Amniotic stem cell (primary cell): ENCODE measurements around the gene TMEM167B.
"Not testable (repeated sequence)": the region's sequence is repeated elsewhere in the genome, so short reads cannot be mapped to it uniquely, and the experiment has no call there.

Experiments
- DNase-seq: peaks from one replicate; lab custom pipeline; 2025; lab: John Stamatoyannopoulos, UW

TMEM167B gene

DNA sequence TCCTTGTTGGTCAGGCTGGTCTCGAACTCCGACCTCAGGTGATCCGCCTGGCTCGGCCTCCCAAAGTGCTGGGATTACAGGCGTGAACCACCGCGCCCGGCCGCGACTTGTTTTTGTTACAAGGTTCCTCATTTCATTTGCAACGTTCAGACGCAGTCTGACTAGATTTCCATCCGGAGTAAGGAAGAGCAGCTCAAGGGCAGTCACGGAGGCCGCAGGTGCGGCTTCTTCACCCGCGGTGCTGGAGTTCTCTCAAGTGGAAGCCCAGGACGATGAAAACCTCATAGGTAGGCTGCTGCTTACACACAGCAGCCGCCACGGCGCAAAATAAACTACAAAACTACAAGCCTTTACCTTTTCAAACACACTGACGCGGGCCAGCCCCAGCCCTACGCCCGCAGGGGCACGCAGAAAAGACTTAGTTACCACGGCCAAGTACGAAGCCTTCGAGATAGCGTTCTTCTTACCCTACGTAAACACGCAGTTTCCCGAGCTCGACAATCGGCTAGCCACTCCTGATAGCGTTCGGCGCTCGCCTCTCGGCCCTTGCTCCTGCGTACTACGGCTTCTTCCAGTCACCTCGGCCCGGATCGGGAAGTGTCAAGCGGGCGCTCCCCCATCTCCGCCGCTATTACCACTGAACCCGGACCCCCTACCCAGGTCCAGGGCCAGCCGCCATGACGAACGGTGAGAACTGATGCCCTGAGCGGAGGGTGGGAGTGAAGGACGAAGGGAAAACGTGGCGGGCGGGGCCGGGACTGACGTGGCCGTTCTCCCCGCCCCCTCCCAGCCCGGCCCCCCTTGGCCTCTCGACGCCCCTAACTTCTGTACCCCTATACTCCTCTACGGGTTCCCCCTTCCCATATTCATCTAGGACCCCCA, at the start of gene TMEM167B:
Gene TMEM167B (plus strand): TSS at position 569 of the 882 bp plus-strand sequence. CDS start 109 bp downstream, at position 678.
- peak; percentile 90 for DNase-seq

DNA sequence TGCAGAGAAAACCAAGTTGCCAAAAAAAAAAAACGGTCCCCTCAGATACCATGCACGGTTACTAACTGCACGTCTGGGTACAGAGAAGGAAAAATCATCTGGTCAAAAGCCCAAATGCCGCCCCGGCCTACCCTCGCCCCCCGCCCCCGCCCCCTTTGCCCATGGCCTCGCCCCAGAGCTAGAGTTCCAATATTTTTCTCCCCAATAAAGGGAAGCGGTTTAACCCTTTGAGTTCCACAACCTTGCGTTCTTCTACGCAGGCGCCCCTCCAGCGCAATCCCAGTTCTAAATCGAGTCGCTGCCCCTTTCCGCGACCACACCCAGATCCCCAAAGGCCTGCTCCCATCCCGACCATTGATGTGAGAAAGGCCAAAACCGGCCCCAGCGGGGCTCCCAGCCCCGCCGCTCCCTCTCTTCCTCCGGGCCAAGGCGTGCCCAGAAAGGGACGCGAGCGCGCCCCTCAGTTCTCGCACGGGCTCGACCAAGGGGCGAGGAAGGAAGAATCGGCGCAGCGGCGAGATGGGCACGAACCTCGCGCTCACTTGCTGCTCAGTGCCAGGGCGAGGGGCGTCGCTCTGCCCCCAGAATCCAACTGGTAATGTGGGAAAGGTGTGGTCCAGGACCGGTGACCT, 49.5 kb upstream of the TMEM167B start:
- no peak for DNase-seq

DNA sequence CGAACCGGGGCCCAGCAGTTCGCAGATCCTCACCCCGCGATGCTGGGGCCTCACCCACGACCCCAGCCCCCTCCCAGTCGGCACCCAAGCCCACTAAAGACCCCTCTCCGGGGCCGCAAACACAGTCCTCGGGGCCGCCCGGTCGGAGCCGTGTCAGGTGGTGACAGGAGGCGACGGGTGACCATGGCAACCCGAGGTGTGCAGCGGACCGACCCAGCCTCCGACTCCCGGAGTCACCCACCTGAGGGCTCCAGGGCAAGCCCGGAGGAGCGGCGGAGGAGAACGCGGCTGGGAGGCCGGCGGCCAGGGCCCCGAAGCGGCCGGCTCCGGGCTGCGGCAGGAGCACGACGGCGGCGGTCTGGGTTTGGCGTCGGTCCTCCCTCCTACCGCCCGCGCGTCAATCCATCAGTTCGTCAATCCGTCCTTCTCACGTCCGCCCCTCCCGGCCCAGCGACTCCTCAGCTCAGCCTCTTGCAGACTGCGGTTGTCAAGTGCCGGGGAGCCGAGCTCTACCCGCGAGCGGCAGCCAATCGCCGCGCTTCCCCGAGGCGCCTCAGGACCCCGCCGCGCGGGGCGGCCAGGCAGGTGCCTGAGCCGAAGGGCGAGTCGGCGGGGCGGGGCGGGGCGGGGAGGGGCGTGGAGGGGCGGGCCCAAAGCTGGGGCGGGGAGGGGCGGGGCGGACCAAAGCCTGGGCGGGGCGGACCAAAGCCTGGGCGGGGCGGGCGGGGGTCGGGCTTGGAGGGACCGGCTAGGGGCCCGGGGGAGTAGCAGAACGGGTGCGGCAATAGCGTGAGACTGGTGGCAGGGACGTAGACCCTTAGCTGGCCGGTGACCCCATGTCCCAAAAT, 48.7 kb upstream of the TMEM167B start, which contains the start of gene WDR47:
Gene WDR47 (minus strand): TSS at position 482 of the 848 bp plus-strand sequence. CDS start 18,590 bp downstream, outside the sequence.
- peak; percentile 88 for DNase-seq

DNA sequence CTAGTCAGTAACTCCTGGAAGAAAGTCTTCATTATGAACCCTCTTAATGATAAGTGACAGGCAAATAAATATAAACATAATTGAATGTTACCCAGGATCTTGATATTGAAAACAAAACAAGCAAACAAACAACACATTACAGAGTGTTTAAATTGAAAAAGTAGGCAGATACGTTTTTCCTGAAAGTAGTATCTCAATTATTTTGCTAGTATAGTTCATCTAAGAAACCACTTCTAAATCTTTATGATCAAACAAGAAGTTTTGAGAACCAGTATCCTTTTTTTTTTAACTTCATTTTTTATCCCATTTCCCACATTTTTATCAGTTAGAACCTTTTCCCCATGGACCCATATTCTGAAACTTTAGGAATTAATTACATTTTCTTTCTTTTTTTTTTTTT, 45.0 kb upstream of the TMEM167B start:
- no peak for DNase-seq

DNA sequence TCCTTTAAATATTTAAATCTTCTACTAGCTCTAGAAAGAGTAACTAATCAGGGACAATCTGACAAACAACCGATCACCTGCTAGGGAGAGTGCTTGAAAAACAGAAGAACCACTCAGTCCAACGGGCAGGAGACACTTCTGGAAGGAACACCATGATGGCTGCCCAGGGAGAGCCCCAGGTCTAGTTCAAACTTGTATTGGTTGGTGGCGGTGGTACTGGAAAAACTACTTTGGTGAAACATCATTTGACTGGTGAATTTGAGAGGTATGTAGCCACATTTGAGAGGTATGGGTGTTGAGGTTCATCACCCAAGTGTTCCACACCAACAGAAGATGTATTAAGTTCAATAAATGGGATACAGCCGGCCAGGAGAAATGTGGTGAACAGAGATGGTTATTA, 43.9 kb upstream of the TMEM167B start:
- DNase-seq = no peak

DNA sequence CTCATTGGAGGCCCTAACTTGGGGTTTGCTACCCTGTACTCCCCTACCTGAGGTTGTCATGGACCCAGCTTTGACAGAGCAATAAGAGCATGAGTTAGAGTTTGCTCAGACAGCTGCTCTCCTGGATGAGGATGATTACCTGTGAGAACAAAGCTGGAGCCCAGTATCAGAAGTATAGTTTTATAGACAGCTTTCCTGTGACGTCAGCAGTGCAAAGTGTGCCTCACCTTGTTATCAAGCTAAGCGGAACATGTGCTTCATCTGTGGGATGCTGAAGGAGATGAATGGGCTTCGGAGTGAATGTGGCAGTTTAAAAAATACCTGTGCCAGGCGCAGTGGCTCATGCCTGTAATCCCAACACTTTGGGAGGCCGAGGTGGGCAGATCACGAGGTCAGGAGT, 43.2 kb upstream of the TMEM167B start:
- DNase-seq = no peak

DNA sequence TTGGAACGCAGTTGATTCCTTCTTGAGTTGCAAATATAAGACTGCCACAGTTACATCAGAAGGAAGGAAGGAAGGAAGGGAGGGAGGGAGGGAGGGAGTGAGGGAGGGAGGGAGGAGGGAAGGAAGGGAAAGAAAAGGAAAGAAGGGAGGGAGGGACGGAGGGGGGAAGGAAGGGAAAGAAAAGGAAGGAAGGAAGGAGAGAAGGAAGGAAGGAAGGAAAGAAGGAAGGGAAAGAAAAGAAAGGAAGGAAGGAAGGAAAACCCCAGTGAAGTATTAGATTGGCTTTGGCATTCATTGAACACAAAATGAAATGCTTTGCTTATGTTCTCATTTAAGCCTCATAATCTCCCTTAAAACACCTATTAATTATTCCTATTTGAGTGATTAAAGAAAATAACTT, 42.2 kb upstream of the TMEM167B start:
- DNase-seq = no peak

DNA sequence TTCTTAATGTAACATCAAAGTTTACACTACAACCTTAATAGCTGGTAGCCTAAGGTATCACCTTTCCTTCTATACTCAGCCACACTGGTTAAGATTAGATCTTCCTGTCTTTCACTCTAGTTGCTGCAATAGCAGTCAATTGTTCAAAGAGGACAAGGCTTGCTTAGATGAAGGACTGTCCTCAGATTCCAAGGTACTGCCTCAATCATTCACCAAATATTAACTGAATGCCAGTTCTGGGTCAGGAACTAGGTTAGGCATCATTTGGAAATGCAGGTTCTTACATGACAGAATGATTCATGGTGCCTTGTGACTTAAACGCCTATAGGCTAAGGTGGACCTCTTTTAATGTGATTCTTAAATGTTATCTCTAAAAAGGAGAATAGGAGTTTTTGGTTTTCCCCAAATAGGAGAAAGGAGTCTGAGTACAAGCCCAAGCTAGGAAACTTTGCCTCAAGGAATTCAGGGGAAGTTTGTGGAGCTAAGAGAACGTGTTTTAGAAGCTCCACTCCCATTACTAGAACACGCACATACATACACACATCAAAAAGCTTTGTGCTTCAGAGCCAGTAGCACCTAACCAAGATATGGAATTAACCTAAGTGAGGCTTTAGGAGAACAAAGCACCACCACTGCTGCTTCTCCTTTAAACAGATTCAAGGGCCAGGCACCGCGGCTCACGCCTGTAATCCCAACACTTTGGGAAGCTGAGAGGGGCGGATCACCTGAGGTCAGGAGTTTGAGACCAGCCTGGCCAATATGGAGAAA, 40.2 kb upstream of the TMEM167B start:
- DNase-seq = no peak

DNA sequence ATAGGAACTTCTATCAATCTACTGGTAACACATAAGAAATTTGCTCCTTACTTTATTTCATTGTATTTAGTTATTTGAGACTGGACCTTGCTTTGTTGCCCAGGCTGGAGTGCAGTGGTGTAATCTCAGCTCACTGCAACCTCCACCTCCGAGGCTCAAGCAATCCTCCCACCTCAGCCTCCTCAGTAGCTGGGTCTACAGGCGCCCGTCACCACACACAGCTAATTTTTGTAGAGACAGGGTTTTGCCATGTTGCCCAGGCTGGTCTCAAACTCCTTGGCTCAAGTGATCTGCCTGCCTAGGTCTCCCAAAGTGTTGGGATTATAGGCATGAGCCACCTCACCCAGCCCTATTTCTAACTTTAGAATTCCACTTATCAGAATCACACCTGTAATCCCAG, 38.4 kb upstream of the TMEM167B start:
- DNase-seq = not testable (repeated sequence)

DNA sequence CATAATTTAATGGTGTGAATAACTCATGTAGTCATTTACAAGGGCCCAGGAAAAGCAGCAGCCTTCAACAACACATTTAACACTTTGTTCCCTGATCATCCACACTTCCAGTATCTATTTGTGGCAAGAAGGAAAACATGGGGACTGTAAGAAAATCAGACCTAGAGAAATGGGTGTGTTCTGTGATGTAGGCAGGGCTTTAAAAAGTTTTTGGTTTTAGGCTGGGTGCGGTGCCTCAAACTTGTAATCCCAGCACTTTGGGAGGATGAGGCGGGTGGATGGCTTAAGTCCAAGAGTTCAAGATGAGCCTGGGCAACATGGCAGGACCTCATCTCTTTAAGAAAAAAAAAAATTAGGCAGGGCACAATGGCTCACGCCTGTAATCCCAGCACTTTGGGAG, 34.5 kb upstream of the TMEM167B start:
- DNase-seq = no peak

DNA sequence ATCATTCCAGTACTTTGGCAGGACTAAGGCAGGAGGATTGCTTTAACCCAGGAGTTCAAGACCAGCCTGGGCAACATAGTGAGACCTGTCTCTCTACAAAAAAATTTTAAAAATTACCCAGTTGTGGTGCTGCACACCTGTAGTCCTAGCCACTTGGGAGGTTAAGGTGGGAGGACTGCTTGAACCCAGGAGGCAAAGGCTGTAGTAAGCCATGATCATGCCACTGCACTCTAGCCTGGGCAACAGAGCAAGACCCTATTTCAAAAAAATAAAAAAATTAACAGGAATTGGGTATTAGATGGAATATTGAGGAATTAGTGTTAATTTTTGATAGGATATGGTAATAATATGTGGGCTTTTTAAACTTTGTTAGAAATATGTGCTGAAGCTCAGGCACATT, 31.5 kb upstream of the TMEM167B start:
- DNase-seq = no peak

DNA sequence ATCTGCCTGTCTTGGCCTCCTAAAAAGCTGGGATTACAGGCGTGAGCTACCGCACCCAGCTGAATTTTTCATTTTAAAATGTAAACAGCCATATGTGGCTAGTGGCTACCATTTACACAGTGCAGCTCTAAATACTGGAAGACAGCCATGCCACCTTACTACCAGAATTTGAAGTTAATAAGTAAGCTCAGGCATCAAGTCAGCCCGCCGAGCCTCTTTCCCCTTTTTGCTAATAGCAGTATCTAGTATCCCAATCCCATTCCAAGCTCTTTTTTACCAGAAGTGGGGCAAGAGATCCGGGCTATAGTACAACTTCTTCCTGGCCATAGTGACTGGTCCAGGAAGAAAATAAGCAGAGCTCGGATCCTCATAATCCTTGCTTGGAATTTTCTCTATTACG, 29.9 kb upstream of the TMEM167B start:
- no peak for DNase-seq

DNA sequence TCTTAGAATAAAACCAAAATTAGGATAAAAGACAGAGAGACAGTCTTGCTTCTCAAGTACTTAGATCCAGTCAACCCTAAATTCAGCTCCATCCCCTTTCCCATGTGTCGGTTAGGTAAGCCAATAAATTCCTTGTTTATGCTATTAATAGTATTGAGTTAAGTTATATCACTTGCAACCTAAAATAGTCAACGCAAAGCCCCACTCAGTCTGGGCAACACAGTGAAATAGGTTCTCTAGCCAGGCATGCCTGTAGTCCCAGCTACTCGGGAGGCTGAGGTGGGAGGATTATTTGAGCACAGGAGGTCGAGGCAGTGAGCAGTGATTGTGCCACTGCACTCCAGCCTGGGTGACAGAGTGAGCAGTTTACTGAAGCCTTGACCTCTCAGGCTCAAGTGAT, 29.4 kb upstream of the TMEM167B start:
- DNase-seq = no peak

DNA sequence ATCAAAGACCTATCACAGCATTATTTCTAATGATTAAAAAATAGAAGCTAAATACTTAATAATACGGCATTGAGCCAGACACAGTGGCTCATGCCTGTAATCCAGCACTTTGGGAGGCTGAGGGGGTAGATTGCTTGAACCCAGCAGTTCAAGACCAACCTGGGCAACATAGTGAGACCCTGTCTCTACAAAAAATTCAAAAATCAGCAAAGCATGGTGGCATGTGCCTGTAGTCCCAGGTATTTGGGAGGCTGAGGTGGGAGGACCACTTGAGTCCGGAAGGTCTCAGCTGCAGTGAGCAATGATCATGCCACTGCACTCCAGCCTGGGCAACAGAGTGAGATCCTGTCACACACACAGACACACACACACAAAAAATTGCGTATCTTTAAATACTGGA, 25.4 kb upstream of the TMEM167B start:
- DNase-seq = no peak

DNA sequence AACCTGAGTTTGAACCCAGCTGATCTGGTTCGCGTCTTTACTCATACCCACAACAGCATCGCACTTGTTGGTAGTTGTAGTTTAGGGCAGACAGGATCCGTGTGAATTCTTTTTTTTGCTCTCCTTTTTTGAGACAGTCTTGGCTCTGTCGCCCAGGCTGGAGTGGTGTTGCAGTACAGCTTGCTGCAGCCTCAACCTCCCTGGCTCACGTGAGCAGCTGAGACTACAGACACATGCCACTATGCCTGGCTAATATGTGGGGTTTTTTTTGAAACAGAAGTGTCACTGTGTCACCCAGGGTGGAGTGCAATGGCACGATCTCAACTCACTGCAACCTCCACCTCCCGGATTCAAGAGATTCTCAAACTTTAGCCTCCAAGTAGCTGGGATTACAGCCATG, 22.7 kb upstream of the TMEM167B start:
- DNase-seq = no peak

DNA sequence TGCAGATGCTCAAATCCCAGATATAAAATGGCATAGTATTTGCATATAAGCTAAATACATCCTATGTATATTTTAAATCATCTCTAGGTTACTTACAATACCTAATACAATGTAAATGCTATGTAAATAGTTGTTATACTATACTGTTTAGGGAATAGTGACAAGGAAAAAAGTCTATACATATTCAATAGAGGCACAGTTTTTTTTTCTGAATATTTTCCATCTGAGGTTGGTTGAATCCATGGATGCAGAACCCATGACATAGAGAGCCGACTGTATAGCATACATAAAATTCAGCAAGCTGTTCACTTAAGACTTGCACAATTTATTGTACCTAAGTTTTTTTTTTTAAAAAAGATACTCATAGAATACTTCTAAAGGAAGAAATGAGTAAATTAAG, 21.3 kb upstream of the TMEM167B start:
- no peak for DNase-seq

DNA sequence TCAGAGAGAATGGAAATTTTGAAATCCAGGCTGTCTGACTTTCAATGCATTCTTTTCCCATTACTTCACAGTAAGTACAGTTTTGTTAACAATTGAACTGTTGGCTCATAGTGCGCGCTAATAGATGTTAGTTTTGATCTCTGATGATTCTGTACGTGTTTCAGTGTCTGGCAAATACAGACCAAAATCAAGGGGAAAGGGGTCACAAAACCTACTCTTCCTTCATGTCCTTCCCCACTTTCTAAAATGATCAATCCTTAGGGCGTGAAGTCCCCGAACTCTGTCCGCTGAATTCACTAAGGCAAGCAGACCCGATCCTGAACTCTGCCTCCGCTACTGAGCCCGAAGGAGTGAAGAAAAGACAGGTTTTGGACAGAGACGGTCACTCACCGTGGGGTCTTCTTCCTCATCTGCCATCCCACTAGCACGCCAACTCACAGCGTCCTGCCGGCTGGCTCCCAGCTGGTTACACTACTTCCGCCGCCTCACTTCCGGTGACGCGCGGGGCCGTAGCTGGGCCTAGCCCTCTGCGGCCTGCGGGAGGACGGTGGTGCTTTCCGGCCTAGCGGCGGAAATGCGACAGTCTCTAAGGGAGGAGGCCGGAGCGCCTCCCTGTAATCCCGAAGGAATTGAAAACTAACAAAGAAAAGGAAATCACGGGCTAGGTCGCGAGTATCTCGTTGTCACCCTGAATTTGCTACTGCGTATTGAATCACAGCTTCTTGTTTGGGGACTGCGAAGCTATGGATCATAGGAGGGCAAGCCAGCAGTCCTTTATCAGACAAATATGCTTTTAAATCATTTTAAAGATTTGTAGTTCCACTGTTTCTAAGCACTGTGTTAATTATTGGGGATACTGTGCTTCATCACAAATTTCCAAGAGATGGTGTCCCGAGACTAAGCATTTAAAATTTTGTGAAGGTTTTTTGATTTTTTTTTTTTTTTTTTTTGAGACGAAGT, 14.8 kb upstream of the TMEM167B start, which contains the start of gene TAF13:
Gene TAF13 (minus strand): TSS at position 473 of the 960 bp plus-strand sequence. CDS start 56 bp downstream, at position 417.
- DNase-seq = peak; percentile 95

DNA sequence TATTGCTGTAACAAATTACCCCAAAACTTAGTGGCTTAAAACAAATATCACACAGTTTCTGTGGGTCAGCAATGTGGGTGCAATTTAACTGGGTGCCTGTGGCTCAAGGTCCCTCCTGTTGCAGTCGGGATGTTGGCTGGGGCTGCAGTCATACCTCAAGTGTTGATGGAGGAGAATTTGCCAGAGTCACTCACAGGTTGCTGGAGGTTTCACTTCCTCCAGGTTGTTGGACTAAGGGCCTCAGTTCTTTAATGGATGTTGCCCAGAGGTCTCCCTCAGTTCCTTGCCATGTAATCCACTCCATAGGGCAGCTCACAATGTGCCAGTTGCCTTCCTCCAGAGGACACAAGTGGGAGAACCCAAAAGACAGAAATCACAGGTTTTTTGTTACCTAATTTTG, 12.2 kb upstream of the TMEM167B start:
- no peak for DNase-seq

DNA sequence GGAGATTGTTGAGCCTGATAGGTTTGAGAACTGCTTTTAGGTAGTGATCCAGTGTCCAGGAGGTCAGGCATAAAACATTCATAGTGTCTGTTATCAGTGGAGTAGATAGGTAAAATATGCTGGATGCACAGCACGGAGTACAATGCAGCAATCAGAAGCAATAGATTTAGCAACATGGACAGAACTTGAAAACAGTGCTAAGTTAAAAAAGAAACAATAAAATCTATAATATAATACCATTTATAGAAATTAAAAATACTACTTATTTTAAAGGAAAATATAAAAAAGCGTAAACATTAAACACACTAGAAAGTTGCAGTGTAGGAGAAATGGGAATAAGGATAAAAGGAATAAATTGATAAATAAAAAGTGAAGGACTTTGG, 11.3 kb upstream of the TMEM167B start:
- DNase-seq = no peak

DNA sequence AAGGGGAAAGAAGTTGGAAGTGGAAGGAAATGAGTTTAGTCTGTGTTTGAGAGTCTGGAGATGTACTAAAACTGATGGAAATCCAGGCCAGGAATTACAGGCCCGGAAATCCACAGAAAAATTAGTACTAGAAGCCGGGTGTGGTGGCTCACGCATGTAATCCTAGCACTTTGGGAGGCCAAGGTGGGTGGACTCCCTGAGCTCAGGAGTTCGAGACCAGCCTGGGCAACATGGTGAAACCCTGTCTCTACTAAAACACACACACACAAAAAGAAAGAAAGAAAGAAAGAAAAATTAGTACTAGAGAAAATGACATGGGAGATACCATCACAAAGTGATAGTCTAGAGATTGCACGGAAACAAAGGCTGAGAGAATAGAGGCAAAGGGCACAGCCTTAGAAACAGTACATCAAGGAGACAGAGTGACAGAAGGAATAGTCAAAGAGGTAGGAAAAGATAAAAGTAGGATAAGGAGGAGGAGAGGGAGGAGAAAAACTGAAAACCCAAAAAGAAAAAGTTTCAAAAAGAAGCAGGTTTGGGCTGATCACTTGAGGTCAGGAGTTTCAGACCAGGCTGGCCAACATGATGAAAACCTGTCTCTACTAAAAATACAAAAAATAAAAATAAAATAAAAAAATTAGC, 10.0 kb upstream of the TMEM167B start:
- DNase-seq = no peak
